ENCODE measurements around the gene MMP24OS.

- no peak for TF ChIP-seq CTCF (IDR thresholded peaks at IDR 0.05)
- TF ChIP-seq POLR2A (IDR thresholded peaks at IDR 0.05), result no peak
Observed at GRCh38 chr20:35295058-35295457, 17.1 kb upstream of the MMP24OS start.
